HEK293 (cell line): ENCODE measurements around the gene IL31RA.

Experiments
- CTCF ChIA-PET: fragments of 350-600 bp; formaldehyde crosslinking; extraction: SDS; loops from one replicate; lab custom pipeline; 2021; ENCODE audit warnings: antibody characterized with exemption; lab: Yijun Ruan, JAX
- POLR2A ChIA-PET: fragments of 300-600 bp; formaldehyde crosslinking; extraction: SDS; loops from one replicate; lab custom pipeline; 2020; ENCODE audit warnings: antibody characterized with exemption, inconsistent platforms; lab: Yijun Ruan, JAX
- H3K27ac ChIP-seq: fragments of 200-500 bp; sonication (Bioruptor generic); 2 replicates; pipeline ENCODE4 v1.5.1; 2014; ENCODE audit warnings: low read depth, low read length, control low read depth, inconsistent platforms; ENCODE audit errors: extremely low read depth
- H3K36me3 ChIP-seq, 2 experiments: fragments of 200-500 bp in 1 of 2; sonication (Bioruptor generic) in 1 of 2; 1 replicate in 1 of 2; 2 replicates in 1 of 2; pipeline ENCODE4 v1.5.1; 2014 to 2017; ENCODE audit warnings: inconsistent platforms in 2 of 2, low read length in 2 of 2; ENCODE audit not compliant: control insufficient read depth in 2 of 2, insufficient read depth in 1 of 2
- H3K4me1 ChIP-seq: fragments of 200-500 bp; sonication (Bioruptor generic); 2 replicates; pipeline ENCODE4 v1.5.1; 2014; ENCODE audit warnings: mild to moderate bottlenecking, low read length, inconsistent platforms; ENCODE audit not compliant: control insufficient read depth, insufficient read depth
- H3K4me3 ChIP-seq: 2 replicates; pipeline ENCODE4 v1.5.1; 2011; ENCODE audit warnings: low read depth, mild to moderate bottlenecking, control low read depth, low read length, moderate library complexity
- H3K9me3 ChIP-seq: fragments of 200-500 bp; sonication (Bioruptor generic); 2 replicates; pipeline ENCODE4 v1.5.1; 2014; ENCODE audit warnings: low read depth, low read length, inconsistent platforms; ENCODE audit not compliant: control insufficient read depth, insufficient read depth
- HOXC10 ChIP-seq: sonication (generic); formaldehyde crosslinking; IDR thresholded peaks from 2 replicates; pipeline ENCODE4 v1.8.1; 2023; ENCODE audit warnings: mild to moderate bottlenecking, missing genetic modification reagents
- KLF7 ChIP-seq: fragments of 450-650 bp; formaldehyde crosslinking; IDR thresholded peaks from 2 replicates; pipeline ENCODE4 v1.5.1; 2016; ENCODE audit warnings: missing biosample characterization, missing genetic modification characterization, borderline replicate concordance
- SP2 ChIP-seq: fragments of 450-650 bp; formaldehyde crosslinking; IDR thresholded peaks from 2 replicates; pipeline ENCODE4 v1.5.1; 2016; ENCODE audit warnings: missing biosample characterization, missing genetic modification characterization
- SP3 ChIP-seq: fragments of 450-650 bp; formaldehyde crosslinking; IDR thresholded peaks from 2 replicates; pipeline ENCODE4 v1.5.1; 2016; ENCODE audit warnings: missing biosample characterization, missing genetic modification characterization
- ZBTB11 ChIP-seq: fragments of 450-650 bp; formaldehyde crosslinking; conservative IDR thresholded peaks from 2 replicates; pipeline ENCODE4 v1.5.1; 2016; ENCODE audit warnings: low read depth, missing biosample characterization, missing genetic modification characterization
- ZFHX2 ChIP-seq: fragments of 450-650 bp; formaldehyde crosslinking; conservative IDR thresholded peaks from 2 replicates; pipeline ENCODE4 v1.5.1; 2016; ENCODE audit warnings: missing biosample characterization, missing genetic modification characterization
- ZFP69B ChIP-seq: fragments of 450-650 bp; formaldehyde crosslinking; IDR thresholded peaks from 2 replicates; pipeline ENCODE4 v1.5.1; 2016; ENCODE audit warnings: missing biosample characterization, missing genetic modification characterization
- ZNF423 ChIP-seq: fragments of 450-650 bp; formaldehyde crosslinking; IDR thresholded peaks from 2 replicates; pipeline ENCODE4 v1.5.1; 2016; ENCODE audit warnings: missing biosample characterization, missing genetic modification characterization
- ZNF513 ChIP-seq: fragments of 450-650 bp; IDR thresholded peaks from 2 replicates; pipeline ENCODE4 v1.5.1; 2018; ENCODE audit warnings: missing biosample characterization, missing genetic modification characterization
- ZNF529 ChIP-seq: fragments of 450-650 bp; formaldehyde crosslinking; IDR thresholded peaks from 2 replicates; pipeline ENCODE4 v1.5.1; 2017; ENCODE audit warnings: missing genetic modification characterization, missing biosample characterization; ENCODE audit not compliant: insufficient replicate concordance
- ZNF580 ChIP-seq: fragments of 450-650 bp; formaldehyde crosslinking; IDR thresholded peaks from 2 replicates; pipeline ENCODE4 v1.5.1; 2016; ENCODE audit warnings: missing biosample characterization, missing genetic modification characterization
- ZNF623 ChIP-seq: fragments of 450-650 bp; formaldehyde crosslinking; IDR thresholded peaks from 2 replicates; pipeline ENCODE4 v1.5.1; 2016; ENCODE audit warnings: missing biosample characterization, missing genetic modification characterization
- ZNF645 ChIP-seq: fragments of 450-650 bp; formaldehyde crosslinking; IDR thresholded peaks from 2 replicates; pipeline ENCODE4; 2016; ENCODE audit warnings: missing biosample characterization, missing genetic modification characterization
- ZNF776 ChIP-seq: fragments of 450-650 bp; formaldehyde crosslinking; IDR thresholded peaks from 2 replicates; pipeline ENCODE4 v1.5.0; 2017; ENCODE audit warnings: missing biosample characterization, missing genetic modification characterization, borderline replicate concordance
- ZNF792 ChIP-seq: fragments of 450-650 bp; formaldehyde crosslinking; IDR thresholded peaks from 2 replicates; pipeline ENCODE4 v1.5.1; 2016; ENCODE audit warnings: missing biosample characterization, missing genetic modification characterization
- ZSCAN18 ChIP-seq: fragments of 450-650 bp; formaldehyde crosslinking; IDR thresholded peaks from 2 replicates; pipeline ENCODE4 v1.5.1; 2016; ENCODE audit warnings: missing biosample characterization, missing genetic modification characterization

IL31RA gene

GRCh38 chr5:55853818-55854217 lies 2.7 kb downstream of the IL31RA start:
- Histone ChIP-seq H3K4me1 (no peaks in the 10 kb centered on the region), H3K27ac (no peak overlapping the region), H3K4me3 (no peak overlapping the region), H3K9me3 (no peaks in the 10 kb centered on the region), H3K36me3 (no peaks in the 10 kb centered on the region)
- CTCF ChIA-PET = interaction anchor here (0.7 kb wide), 1 partner anchor 15 kb away, joined by 5 read pairs; no protein-coding TSS in a partner anchor
- no peak for TF ChIP-seq ZNF513 (tag by site-specific recombination)
- POLR2A ChIA-PET = no interaction called here

GRCh38 chr5:55855509-55855908 lies 4.4 kb downstream of the IL31RA start:
- Histone ChIP-seq H3K27ac (no peak overlapping the region), H3K4me3 (no peak overlapping the region), H3K4me1 (no peaks in the 10 kb centered on the region), H3K9me3 (no peaks in the 10 kb centered on the region), H3K36me3 (no peaks in the 10 kb centered on the region)
- TF ChIP-seq ZFHX2 (peak; percentile 34; the same call in 1 of the 2 replicates), ZNF623 (no peak)
- ChIA-PET POLR2A (no interaction called here), CTCF (interaction anchor here (0.8 to 1.3 kb wide), 2 partner anchors 11 to 80 kb away, joined by 3 read pairs; no protein-coding TSS in a partner anchor)

- Histone ChIP-seq H3K9me3 (no peaks in the 10 kb centered on the region), H3K4me3 (no peak overlapping the region), H3K27ac (no peak overlapping the region), H3K36me3 (no peaks in the 10 kb centered on the region), H3K4me1 (no peaks in the 10 kb centered on the region)
- CTCF ChIA-PET = interaction anchor here (0.6 to 0.8 kb wide), 2 partner anchors 10 to 154 kb away, joined by 3 read pairs; no protein-coding TSS in a partner anchor
- TF ChIP-seq ZSCAN18 (no peak), ZNF423 (no peak), HOXC10 (CRISPR knock-in tag) (no peak), SP2 (tag by site-specific recombination) (no peak), ZNF645 (tag by site-specific recombination) (no peak), ZNF529 (tag by site-specific recombination) (no peak), KLF7 (tag by site-specific recombination) (no peak), ZNF792 (tag by site-specific recombination) (no peak), ZFP69B (tag by site-specific recombination) (no peak), SP3 (tag by site-specific recombination) (no peak), ZNF776 (tag by site-specific recombination) (no peak), ZBTB11 (tag by site-specific recombination) (no peak), ZNF580 (tag by site-specific recombination) (no peak)
- POLR2A ChIA-PET = no interaction called here
Measured at GRCh38 chr5:55856516-55857246, 5.5 kb downstream of the IL31RA start.
